Effector memory CD8-positive, alpha-beta T cell (primary cell): ENCODE data around the gene RAB25.

Experiments
- ATAC-seq: fragments of 150-1000 bp; cut with Tn5 transposase; replicated peaks from 2 replicates; pipeline ENCODE4 v1.10.0; 2021; ENCODE audit warnings: mild to moderate bottlenecking, moderate library complexity
- DNase-seq, 3 experiments: peaks; one replicate each; pipeline ENCODE4 v3.0.0; 2021
- H3K27ac Mint-ChIP-seq, 2 donors: one replicate each; pipeline ENCODE4 v1.8.0; 2022; ENCODE audit warnings: mild to moderate bottlenecking in 2 of 2, mixed read lengths in 2 of 2, moderate library complexity in 2 of 2
- H3K27me3 Mint-ChIP-seq, 2 donors: one replicate each; pipeline ENCODE4 v1.8.0; 2022; ENCODE audit warnings: mixed read lengths in 2 of 2
- H3K36me3 Mint-ChIP-seq: one replicate; pipeline ENCODE4 v1.8.0; 2022; ENCODE audit warnings: mild to moderate bottlenecking, moderate library complexity, mixed read lengths; ENCODE audit not compliant: insufficient read depth
- H3K4me1 Mint-ChIP-seq, 2 donors: one replicate each; pipeline ENCODE4 v1.8.0; 2022; ENCODE audit warnings: low read depth in 2 of 2, mixed read lengths in 2 of 2
- H3K4me3 Mint-ChIP-seq, 2 donors: one replicate each; pipeline ENCODE4 v1.8.0; 2022; ENCODE audit warnings: mild to moderate bottlenecking in 2 of 2, mixed read lengths in 2 of 2, moderate library complexity in 2 of 2
- H3K9me3 Mint-ChIP-seq, 2 donors: one replicate each; pipeline ENCODE4 v1.8.0; 2022; ENCODE audit warnings: mixed read lengths in 2 of 2

The RAB25 gene

DNA sequence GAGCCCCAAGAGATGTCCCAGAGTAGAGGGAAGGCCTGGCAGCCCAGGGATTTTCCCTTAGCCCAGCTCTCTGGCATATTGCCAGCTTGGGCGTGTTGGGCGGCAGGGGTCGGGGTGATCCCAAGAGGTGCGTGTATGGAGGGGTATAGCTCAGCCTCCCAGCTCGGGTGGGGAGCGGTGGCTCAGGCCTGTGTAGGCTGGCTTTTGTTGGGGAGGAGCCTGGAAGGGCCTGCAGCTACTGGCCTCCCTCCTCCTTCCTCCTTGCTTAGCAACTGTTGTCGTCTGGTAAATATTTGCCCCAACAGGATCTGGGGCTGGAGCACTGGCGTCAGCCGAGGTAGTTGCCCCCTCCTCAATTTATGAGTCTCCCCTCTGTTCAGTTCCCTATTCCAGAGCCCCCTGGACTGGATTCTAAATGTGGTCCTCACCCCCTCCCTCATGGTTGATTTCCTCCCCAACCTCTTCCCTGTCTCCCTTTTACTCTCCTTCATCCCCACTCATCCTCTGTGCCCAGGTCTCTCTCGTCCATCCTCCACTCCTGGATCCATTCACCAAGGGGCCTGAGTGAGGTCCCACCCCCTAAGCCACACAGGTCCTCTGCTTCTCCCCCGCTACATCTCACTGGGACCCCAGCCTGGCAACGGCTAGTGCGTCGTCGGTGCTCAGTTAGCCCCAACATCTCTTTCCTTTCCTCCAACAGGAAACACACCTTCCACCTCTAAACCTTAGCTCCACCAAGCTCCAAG is 43.3 kb downstream of the RAB25 start:
- peak overlapping the region; percentile 99 to 100 for H3K27ac Mint-ChIP-seq
- no peaks in the 10 kb centered on the region for H3K27me3 Mint-ChIP-seq
- H3K9me3 Mint-ChIP-seq, result no peaks in the 10 kb centered on the region
- DNase-seq (peak; percentile 53 to 59 (median 56)), ATAC-seq (peak; percentile 28)
- peaks cover 42% of the 10 kb centered on the region for H3K36me3 Mint-ChIP-seq
- H3K4me1 Mint-ChIP-seq, result peaks cover 27 to 38% of the 10 kb centered on the region in 2 donors
- H3K4me3 Mint-ChIP-seq, result peak overlapping the region; percentile 80 to 83

DNA sequence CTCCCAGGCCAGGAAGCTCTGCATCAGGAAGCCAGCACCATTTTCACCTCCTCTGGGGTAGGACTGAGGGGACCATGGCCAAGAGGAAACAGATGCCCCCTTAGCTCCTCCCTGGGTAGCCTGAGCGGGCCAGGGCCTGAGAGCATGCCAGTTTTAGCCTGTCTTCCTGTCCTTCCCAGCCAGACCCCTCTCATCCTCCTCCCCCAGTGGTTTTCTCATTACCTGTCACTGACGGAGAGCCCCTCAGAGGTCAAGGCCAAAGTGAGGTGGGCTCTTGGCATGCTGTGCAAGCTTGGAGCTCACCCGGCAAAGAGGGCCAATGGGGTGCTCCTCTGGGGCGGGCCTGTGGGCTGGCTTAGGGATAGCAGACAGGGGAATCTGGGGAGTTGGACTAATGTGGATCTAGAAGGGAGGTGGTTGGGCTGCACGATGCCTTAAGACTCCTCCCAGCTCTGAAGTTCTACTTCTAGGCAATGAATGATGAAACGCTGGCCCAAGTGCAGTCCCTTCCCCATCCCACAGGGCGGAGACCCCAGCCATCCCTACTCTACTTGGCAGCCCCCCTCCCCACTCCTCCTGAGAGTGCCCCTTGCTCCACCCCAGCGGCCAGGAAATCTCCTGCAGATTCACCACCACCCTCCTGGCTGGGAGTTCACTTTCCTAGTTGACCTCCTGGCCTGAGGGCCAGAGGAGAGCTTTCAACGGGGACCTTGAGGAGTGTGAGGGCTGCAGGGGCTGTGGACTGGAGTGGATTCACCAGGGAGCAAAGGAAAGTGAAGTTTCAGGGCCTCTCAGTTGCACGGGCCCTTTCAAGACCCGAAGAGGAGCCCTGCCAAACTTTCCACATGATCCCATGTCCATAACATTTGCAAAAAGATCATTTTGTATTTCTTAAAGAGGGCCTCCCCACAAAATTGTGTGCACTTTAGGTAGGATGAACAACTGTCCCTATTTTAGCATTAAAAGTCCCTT is 44.2 kb downstream of the RAB25 start:
- DNase-seq, result no peak
- no peak for ATAC-seq
- Mint-ChIP-seq H3K36me3 (peaks cover 42% of the 10 kb centered on the region), H3K9me3 (no peaks in the 10 kb centered on the region), H3K4me3 (peak overlapping the region; percentile 80 to 83), H3K4me1 (peaks cover 27 to 38% of the 10 kb centered on the region in 2 donors), H3K27me3 (no peaks in the 10 kb centered on the region), H3K27ac (peak overlapping the region; percentile 99 to 100)

DNA sequence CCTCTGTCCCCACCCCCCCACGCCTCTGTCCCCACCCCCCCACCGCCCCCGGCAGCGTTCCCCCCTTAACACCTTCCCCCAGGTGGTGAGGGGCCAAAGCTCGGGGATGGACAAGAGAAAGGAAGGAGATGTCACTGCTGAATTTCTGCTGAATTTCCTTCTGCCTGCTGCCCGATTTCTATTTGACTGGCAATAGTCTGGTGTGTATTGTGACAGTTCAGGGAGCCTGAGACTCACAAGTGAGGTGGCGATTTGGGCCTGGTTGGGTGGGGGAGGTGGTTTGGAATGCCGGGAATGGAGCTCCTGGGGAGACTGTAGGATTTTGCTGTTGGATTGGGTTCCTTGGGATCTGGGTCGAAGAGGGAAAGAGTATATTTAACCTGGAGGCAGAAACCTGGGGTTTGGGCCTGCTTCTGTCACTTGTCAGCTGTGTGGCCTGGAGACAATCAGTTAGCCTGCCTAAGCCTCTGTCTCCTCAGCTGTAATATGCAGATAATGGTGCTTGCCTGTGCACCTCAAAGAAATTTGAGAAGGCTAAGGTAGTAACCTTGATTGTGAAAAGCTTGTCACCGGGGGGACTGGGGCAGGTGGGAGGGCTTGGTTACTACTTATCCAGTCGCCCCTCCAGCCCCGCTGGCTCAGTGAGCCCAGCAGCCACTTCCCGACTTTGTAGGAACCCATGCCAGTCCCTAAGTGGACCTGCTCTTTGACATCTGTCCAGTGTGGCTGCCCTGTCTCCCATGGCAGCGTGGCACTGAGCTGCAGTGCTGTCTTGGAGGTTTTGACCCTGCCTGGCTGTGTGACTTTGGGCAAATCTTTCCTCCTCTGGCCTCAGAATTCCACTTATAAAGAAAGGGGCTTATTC is 45.9 kb downstream of the RAB25 start:
- ATAC-seq, result peak; percentile 7

DNA sequence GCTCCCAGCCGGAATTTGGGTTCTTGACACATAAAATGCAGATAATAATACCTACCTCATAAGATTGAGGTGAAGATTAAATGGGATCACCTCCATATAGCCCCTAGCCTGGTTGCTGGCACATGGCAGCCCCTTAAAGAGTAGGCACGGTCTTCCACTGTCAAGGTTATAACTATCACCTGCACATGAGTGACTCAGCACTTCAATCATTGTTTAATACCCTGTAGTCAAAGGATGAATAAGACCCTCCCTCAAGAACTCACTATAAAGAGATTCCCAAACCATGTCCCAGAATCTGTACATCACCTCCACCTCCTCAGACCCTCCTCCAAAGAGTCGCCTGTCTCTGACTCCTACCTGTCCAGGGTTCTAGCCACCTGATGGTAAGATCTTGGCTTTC is 47.1 kb downstream of the RAB25 start:
- Mint-ChIP-seq H3K27ac (peak overlapping the region; percentile 99 to 100), H3K36me3 (peaks cover 35% of the 10 kb centered on the region), H3K9me3 (no peaks in the 10 kb centered on the region), H3K27me3 (no peaks in the 10 kb centered on the region), H3K4me1 (peaks cover 21 to 29% of the 10 kb centered on the region in 2 donors), H3K4me3 (no peak overlapping the region)
- ATAC-seq (no peak), DNase-seq (no peak)

More for the DNA sequence above, 45.9 kb downstream of the RAB25 start:
- H3K36me3 Mint-ChIP-seq, result peaks cover 38% of the 10 kb centered on the region
- peak overlapping the region; percentile 80 to 83 for H3K4me3 Mint-ChIP-seq
- H3K9me3 Mint-ChIP-seq, result no peaks in the 10 kb centered on the region
- peak overlapping the region; percentile 99 to 100 for H3K27ac Mint-ChIP-seq
- H3K4me1 Mint-ChIP-seq, result peaks cover 24 to 31% of the 10 kb centered on the region in 2 donors
- no peak for DNase-seq
- no peaks in the 10 kb centered on the region for H3K27me3 Mint-ChIP-seq

DNA sequence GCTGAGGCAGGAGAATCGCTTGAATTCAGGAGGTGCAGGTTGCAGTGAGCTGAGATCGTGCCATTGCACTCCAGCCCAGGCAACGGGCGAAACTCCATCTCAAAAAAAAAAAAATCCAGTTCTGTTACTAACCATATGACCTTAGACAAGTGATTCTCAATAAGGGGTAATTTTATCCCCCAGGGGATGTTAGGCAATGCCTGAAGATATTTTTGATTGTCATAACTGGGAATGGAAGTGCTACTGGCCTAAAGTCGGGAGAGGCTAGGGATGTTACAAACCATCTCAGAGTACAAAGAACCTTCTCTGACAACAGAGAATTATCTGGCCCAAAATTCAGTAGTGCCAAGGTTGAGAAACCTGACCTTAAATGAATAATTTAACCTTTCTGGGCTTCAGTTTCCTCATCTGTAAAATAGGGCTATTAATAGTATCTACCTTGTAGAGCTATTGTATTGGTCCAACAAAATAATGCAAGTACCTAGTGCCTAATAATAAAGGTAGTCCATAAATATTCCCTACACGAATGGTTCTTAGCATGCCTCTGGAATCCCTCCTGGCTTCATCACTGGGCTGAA is 47.8 kb downstream of the RAB25 start:
- Mint-ChIP-seq H3K27ac (peak overlapping the region; percentile 99 to 100), H3K4me1 (peaks cover 20 to 26% of the 10 kb centered on the region in 2 donors), H3K36me3 (peaks cover 33% of the 10 kb centered on the region)

DNA sequence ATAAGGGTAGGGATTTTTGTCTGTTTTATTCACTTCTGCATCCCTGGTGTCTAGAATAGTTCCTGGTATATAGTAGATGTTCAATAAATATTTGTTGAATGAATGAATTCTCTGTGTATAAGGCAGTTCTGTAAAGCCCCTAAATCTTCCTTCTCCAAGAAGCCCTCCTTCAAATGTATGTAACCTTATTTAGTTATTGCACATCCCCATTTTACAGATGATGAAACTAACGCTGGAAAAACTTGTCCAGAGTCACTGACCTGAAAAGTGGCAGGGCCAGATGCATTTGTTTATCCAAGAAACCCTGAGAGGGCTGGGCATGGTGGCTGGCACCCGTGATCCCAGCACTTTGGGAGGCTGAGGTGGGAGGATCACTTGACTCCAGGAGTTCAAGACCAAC is 49.3 kb downstream of the RAB25 start:
- H3K27me3 Mint-ChIP-seq, result peaks cover 0 to 5% of the 10 kb centered on the region in 2 donors
- peaks cover 39% of the 10 kb centered on the region for H3K36me3 Mint-ChIP-seq
- H3K4me1 Mint-ChIP-seq, result peaks cover 23 to 30% of the 10 kb centered on the region in 2 donors
- no peak for DNase-seq
- ATAC-seq, result no peak
- peak overlapping the region; percentile 23 to 78 for H3K27ac Mint-ChIP-seq
- no peaks in the 10 kb centered on the region for H3K9me3 Mint-ChIP-seq
- no peak overlapping the region for H3K4me3 Mint-ChIP-seq

More for the DNA sequence above, 47.8 kb downstream of the RAB25 start:
- no peaks in the 10 kb centered on the region for H3K9me3 Mint-ChIP-seq
- H3K27me3 Mint-ChIP-seq, result no peaks in the 10 kb centered on the region
- DNase-seq (no peak), ATAC-seq (no peak)
- H3K4me3 Mint-ChIP-seq, result no peak overlapping the region

DNA sequence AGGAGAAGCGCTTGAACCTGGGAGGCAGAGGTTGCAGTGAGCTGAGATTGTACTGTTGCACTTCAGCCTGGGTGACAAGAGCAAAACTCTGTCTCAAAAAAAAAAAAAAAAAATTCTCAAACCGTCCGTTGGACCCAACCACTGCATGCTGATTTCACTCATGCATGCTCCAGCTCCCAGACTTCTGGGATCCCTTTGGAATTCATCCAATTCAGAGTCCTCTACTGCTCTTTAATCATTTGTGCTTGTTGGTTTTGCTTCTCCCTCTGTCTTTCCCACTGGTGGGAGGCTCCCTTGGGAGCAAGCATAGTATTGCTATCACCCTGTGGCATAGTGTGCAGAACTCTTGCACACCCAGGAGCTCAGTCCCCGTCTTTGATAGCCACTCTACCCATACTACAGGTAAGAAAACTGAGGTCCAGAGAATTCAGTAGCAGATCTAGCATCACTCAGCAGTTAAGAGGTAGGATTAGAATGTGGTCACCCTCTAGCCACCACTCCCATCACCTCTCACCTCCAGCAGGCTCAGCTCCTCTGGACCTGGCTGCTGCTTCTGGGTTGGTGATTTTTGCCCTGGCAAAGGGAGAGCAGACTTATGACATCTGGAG is 50.5 kb downstream of the RAB25 start:
- Mint-ChIP-seq H3K4me1 (peaks cover 26 to 30% of the 10 kb centered on the region in 2 donors), H3K27me3 (peaks cover 4 to 7% of the 10 kb centered on the region in 2 donors), H3K36me3 (peaks cover 42% of the 10 kb centered on the region), H3K27ac (peak overlapping the region in 1 of 2 donors; percentile 98), H3K4me3 (no peak overlapping the region), H3K9me3 (no peaks in the 10 kb centered on the region)
- no peak for ATAC-seq
- DNase-seq, result no peak

DNA sequence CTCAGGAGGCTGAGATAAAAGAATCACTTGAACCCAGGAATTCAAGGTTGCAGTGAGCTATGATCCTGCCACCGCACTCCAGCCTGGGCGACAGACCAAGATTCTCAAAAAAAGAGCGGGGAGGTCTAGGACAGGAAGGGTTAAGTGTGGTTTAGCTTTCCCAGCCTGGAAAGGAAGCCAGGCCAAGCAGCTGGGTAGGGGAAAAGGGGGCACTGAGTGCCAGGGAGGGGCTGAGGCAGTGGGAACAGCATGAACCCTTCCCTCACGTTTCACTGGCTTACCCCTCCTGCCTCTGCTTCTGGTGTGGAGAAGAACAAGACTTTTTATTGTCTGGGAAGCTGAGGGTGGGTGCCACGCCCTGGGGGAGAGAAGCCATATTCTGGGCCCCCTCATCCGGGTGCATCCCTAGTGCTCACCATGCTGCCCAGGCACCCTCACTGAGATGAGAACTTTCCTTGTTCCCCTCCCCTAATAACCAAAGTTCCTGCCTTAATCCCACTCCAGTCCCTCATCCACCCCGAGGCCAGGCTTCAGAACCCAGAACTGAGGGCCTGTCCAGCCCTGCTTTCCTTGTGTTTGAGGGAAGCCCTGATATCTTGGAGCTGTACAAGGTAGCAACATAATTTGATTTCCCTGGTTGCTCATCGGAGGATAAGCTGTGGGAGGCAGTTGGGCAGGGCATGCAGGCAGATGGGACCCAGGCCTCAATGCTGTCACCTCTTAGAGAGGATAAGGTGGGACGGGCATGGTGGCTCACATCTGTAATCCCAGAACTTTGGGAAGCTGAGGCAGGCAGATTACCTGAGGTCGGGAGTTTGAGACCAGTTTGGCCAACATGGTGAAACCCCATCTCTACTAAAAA is 51.5 kb downstream of the RAB25 start:
- no peak overlapping the region for H3K4me3 Mint-ChIP-seq
- ATAC-seq (no peak), DNase-seq (no peak)
- peaks cover 25 to 28% of the 10 kb centered on the region in 2 donors for H3K4me1 Mint-ChIP-seq
- H3K27ac Mint-ChIP-seq, result peak overlapping the region; percentile 97 to 98
- H3K36me3 Mint-ChIP-seq, result peaks cover 49% of the 10 kb centered on the region
- no peaks in the 10 kb centered on the region for H3K9me3 Mint-ChIP-seq
- H3K27me3 Mint-ChIP-seq, result peaks cover 6 to 7% of the 10 kb centered on the region in 2 donors

DNA sequence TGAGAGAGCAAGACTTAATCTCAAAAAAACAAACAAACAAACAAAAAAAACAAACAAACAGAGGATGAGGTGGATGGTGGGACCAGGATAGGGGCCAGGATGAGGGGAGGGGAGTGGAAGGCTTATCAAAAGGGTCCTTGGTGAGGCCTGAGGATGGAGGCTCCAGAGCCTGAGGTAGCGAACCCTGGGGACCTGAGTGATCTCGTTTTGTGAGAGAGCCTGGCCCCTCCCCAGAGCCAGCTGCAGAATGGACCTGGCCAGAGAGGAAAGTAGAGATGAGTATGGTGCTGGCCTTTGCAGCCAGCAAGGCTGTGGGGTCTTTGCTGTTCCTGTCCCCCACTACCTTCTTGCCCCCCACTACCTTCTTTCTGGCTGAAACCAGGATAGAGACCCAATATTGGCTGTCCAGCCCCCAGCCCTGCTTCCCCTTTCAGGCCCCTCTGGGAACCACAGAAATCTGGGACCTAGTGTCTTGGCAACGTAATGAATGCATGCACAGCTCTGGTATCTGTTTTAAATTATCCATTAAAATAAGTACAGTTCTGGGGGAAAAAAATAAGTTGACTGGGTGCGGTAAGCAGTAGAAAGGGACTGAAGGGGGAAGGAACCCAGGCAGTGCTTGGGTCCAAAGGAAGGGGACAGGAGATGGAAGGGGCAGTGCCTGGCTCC is 52.5 kb downstream of the RAB25 start:
- Mint-ChIP-seq H3K27me3 (peaks cover 6 to 7% of the 10 kb centered on the region in 2 donors), H3K4me1 (peaks cover 29 to 35% of the 10 kb centered on the region in 2 donors), H3K4me3 (peak overlapping the region; percentile 96 to 98)

DNA sequence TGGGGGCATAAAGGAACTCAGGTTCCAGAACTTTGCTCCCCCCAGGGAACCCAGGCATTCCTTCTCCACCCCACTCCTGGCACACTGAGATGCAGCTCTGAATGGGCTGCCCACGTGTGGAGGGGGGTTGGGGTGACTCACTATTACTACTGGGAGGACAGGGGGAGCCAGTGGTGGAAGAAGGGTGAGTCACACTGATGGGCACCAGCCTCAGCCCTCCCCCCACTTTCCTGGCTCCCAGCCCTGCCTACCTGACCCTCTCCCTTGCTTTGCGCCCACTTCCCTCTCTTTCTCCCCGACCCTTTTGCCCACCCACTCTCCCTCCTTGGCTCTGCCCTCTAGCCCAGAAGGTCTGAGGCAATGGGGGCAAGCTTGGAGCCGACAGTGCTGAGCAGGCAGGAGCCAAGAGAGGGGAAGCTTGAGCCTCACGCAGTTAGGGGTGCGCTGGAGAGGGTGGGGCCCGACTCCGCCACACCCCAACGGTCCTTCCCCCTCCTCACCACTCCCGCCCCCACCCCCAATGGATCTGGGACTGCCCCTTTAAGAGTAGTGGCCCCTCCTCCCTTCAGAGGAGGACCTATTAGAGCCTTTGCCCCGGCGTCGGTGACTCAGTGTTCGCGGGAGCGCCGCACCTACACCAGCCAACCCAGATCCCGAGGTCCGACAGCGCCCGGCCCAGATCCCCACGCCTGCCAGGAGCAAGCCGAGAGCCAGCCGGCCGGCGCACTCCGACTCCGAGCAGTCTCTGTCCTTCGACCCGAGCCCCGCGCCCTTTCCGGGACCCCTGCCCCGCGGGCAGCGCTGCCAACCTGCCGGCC is 53.4 kb downstream of the RAB25 start, which contains the start of gene LMNA:
Gene LMNA (plus strand): TSS at position 611 of the 818 bp plus-strand sequence. CDS start 208 bp downstream, outside the sequence.
- peak within 1 kb of the TSS; percentile 96 to 98 for H3K4me3 Mint-ChIP-seq
- H3K36me3 Mint-ChIP-seq, result peaks cover 61% of the 10 kb centered on the region
- H3K4me1 Mint-ChIP-seq, result peaks cover 30 to 38% of the 10 kb centered on the region in 2 donors
- DNase-seq (peak; percentile 68 to 73 (median 72)), ATAC-seq (peak; percentile 76)
- peaks cover 6 to 7% of the 10 kb centered on the region in 2 donors for H3K27me3 Mint-ChIP-seq
- no peaks in the 10 kb centered on the region for H3K9me3 Mint-ChIP-seq
- peak within 1 kb of the TSS; percentile 97 to 98 for H3K27ac Mint-ChIP-seq

More for the DNA sequence above, 52.5 kb downstream of the RAB25 start:
- Mint-ChIP-seq H3K9me3 (no peaks in the 10 kb centered on the region), H3K27ac (peak overlapping the region; percentile 97 to 98), H3K36me3 (peaks cover 53% of the 10 kb centered on the region)
- DNase-seq (no peak), ATAC-seq (no peak)
